HK-2 (cell line): ENCODE data around the gene CASKIN2.

ENCODE experiments used
- DNase-seq: peaks from one replicate; pipeline ENCODE4 v3.0.0-alpha.2; 2018; ENCODE audit not compliant: unreplicated experiment

CASKIN2 gene

DNA sequence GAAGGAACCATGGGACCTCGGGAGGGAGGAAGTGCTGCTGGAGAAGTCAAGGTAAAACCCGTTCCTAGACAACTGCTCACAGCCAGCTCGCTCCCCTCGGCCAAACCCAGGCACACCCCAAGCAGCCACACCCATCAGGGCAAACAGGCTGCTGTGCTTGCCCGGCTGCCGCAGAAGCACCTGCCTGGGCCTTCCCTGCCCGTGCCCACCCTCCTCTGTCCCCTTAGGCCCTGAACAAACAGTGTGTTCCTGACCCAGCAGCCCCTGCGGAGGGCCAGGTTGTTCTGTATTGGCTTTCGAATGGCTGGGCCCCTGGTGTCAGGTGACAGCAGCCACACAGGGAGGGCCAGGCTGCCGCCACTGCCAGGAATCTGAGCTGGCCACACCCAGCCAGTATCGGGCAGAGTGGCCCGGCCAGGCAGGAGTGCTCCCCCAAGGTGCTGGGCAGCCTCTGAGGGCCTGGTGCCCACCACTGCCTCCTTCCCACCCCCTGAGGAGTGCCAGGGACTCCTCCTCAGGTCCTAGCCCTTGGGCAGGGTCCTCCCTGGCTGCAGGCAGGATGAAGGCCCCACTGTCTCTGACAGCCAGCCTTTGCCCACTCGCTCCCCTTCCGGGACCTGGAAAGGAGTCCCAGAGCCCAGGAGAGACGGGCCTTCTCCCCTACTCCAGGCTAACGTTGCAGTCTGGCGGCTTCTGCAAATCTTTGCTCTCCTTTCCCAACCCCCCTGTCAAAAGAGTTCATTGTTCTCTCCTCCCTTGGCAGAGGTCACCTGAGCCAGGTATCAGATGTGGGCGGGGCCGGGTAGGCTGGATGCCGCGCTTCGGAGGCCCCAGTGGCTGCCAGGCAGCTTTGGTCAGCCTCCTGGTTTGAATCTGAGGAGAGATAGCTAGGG, 34.2 kb upstream of the CASKIN2 start:
- DNase-seq, result no peak

DNA sequence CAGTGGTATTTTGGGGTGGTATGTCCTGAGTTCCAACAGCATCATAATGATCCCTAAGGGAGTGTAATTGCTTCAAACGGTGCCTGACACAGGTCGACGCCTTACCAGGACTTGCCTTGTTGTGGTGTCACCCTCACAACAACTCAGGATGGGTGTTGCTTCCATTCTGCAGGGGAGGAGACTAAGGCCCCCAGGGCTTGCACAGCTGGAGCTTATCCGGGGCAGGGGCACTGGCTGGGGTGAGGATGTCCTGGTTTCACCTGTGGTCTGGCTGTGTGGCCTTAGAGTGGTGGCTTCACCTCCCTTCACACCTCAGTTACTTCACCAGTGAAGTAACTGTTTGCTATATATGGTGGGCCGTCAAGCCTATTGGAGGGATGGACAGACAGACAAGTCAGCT, 33.5 kb upstream of the CASKIN2 start:
- DNase-seq, result no peak

DNA sequence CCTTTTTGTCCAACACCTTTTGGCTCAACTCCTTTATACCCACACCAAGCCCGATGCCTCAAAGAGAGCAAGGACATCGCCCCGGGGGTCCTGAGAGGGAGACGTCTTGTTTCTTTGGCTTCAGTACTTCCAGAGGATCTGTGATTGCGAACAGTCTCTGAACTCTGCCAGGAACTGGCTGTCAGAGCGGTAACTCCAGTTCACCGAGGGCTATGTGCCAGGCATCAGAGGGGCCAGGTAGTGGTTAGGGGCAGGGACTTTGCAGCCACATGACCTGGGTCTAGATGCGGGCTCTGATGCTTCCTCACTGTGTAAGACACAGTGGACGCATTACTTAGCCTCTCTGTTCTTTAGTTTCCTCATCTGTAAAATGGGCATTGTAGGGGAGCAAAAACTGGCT, 31.8 kb upstream of the CASKIN2 start:
- no peak for DNase-seq

DNA sequence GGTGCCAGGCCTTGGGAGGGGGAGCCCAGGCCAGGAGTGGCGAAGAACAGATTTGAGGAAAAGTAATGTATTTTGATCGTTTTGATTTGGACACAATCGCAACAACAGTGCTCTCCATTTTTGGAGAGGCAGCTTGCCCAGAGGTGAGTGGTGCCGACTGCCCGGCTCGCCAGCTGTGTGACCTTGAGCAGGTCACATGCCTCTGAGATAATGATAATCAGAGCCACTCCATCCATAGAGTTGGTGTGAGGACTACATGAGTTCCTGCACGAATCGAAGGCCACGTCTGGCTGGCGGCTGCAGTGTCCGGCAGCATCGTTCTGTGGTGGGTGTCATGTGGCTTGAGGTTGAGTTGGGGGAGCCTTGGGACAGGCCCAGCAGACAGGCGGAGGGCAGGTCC, 30.8 kb upstream of the CASKIN2 start:
- no peak for DNase-seq

DNA sequence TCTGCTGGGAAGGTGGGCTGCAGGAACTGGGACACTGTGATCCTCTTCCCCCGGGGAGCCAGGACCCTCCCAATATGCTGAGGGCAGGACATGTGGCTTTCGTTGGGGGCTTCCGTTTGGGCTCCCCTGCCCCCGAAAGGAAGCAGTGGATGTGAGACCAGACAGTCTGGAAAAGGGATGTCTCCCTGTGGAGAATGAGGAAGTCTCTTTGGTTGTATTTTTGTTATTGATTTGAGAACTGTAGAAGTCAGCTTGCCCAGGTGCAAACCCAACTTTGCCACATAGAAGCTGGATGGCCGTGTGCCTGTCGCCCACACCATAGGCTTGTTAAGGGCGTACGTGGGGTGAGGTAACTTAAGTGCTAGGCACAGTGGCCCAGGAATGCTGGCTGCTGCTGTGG, 28.9 kb upstream of the CASKIN2 start:
- no peak for DNase-seq

DNA sequence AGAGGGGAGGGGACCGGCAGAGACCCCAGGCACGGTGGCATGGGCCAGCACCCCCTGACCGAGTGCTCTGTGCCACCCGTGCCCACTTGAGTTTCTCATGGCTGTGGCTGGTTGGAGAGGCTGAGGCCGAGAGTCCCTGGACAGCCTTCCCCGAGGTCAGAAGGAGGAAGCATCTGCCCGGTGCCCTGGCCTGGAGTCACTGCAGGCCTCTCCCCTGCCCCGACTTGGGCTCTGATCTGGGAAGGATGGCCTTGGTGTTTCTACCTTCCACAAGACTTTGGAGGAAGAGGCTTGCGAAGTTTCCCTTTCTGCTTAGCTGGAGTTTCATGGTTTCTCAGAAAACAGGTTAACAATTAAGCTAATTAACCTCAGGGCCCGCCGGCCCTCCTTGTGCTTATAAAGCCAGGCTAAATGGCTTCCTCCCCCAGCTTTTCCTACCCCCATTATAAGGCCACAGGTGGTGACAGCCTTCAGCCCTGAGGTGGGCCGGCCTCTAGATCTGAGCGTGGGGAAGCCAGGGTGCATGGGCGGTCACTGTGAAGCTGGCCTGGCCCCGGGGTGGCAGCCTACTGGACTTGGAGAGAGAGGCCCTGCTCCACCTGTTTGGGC, 27.5 kb upstream of the CASKIN2 start:
- DNase-seq, result no peak

DNA sequence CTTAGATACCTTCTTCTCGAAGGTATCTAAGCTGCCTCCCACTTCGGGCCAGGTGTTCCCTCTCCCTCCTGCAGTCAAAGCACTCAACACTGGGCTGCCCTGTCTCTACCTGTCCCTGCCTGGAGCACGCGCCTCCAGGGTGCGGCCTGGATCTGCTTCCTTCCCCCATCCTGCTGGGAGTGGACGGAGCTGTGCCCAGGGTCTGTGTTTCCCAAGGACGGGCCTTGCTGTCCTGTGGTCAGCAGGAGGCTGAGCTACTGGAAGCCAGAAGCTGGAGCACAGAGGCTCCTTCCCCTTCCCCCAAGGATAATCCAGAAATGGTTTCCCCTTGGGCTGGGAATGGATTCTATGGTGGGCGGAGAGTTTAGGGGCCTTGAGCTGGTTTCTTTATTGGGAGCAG, 26.9 kb upstream of the CASKIN2 start:
- DNase-seq, result no peak

DNA sequence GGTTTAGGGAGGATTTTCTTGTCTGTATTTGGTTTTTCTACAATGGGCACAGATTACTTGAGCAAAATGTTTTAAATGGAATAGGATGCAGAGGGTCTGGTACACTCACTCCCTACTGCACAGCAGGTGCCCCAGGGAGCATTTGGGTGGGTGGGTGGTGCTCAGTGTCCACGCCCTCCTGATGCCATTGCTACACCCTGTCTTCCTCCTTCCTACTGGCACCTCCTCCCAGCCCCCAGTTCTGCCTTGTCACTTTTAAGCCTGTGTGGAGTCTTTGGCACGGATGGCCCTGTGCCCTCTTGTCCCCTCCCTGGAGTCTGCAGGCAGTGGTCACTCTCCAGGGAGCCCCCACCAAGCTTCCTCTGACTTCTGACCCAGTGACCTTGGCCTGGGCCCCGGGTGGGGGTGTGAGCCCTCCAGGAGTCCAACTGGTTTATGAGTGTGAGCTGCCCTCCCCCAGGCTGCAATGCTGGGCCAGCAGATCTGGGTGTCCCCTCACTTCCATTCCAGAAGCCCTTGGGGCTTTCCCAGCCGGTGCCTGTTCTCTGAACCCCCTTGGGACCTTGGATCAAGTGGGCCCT, 25.7 kb upstream of the CASKIN2 start:
- no peak for DNase-seq

DNA sequence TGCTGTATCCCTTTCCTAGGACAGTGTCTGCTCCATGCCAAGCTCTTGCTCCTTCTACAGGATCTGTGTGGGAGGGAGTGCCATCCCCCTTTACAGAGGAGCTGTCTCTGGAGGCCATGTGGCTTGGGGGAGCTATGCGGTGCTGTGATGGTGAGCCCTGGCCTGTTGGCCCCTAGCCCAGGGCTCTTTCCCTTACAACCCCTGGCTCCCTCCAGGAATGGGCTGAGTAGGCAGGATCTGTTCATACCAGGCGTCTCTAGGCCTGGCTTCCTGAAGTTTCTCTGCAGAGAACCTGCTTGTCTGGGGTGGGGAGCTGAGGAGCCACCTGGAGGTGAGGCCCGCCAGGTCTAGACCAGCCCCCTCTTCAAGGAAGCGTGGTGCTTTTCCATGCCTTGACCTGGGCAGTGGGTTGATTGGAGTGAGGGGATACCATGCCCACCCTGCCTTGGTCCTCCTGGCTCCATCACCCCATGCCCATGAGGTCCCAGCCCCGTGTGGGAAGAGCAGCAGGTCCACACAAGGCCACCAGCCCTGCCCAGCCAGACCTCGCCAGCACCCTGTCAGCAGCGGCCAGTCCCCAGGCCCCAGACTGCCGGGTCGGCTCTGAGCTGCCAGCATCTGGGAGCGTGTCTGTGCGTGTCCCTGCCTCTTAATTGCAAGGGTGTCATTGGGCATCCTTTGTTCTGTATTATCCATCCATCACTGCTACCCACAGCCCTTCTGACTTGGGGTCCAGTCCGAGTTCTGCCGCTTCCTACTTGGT, 24.8 kb upstream of the CASKIN2 start:
- no peak for DNase-seq

DNA sequence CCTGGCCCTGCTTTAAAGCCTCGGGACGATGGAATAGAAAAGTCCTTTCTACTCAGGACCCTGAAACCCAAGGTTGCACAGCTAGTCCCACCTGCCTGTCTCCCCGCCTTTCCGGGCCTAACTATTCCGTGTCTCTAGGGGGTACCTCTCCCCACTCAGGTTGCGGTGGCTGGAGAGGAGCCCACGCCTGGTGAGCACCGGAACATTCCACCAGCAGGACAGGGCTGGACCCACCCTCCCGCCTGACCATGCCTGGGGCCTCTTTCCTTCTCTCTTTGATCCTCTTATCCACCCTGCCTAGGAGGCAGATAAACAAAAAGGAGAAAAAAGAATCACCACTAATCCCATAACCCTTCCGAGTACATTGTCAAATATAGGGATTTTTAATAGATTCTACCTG, 21.0 kb upstream of the CASKIN2 start:
- no peak for DNase-seq

DNA sequence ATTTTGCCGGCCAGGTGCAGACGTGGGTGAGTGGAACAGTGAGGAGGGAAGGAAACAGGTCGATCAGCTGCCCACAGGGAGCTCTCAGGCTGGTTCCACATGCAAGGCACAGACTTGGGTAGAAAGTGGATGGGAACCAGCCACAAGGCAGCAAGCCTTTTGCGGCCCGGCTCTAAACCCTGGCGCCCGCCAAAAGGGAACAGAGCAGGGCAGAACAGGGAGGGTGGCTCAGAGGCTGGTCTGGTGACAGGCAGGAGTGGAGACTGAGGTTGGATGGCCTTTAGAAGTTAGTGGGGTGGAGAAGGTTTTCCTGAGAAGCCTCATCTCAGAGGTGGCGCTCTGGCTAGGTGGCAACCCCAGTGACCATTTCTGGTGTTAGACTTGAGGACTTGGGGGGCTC, 20.5 kb upstream of the CASKIN2 start:
- DNase-seq, result no peak

DNA sequence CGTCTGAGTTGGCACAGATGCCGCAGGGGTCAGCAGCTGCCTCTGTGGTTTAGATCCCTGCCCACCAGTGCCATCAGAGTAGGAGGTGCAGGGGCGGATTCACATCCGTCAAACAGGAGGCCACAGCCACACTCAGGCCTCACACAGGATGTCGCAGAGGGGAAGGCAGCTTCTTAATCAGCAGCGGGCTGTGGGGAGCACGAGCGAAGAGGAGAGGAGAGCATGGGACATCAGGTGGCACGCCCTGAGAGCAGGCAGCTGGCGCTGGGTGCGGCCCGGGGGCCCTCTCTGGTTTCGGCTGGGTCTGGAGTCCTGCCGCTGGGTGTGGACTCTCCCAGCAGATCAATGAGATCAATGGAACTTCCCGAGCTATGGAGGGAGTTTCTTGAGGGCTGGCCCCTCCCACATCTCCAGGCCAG, 19.8 kb upstream of the CASKIN2 start:
- no peak for DNase-seq

DNA sequence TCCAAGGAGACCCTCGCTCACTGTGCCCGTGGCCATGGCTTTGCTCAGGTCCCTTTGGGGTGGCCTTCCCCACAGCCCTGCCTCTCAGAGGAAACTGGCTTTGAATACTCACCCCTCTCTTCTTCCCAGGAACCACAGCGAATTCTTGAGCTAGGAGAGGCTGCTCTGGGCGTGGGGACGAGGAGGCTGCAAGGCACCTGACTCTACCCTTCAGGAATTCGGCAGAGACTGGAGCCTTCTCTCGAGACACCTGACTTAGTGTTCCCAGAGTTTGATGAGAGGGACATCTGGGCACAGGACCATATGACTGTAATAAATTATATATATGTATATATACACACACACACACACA, 16.4 kb upstream of the CASKIN2 start:
- DNase-seq, result no peak

DNA sequence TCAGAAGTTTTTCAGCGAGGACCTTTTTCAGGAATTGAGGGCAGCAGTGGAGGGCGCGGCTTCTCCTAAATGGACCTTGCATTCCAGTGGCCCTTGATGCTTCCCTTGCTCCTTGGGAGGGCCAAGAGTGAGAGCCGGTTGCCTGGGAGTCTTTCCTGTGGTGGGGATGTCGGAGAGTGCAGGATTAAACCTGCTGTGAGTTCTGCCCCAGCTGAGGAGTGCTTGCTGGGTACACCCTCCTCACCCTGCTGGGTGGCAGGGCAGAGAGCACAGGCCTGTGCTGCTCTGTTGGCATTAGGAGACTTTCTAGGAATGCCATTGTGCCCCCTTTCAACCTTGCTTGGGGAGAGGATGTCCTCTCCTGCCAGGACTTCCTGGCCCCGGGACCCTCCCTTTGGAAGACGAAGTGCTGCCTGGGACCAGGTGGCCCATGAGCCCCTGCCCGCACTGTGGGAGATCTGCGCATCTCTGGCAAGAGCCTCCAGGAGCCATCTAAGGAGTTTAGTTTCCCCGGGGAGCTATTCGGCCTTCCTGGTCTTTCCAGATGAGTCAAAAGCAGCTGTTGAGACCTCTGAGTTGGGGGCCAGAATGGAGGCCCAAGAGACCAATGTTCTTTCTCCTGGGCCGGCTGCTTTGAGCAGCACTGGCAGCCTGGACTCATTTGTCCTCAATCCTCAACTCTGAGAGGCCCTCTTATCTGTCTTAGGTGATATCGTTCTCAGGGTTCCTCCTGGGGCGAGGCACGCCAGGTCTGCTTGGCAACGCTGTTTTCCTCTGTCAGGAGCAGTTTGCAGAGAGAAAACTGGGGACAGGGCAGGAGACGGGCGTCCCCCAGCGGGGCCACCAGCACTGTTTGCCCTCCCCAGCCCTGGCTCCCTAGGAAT, 15.7 kb upstream of the CASKIN2 start:
- no peak for DNase-seq

DNA sequence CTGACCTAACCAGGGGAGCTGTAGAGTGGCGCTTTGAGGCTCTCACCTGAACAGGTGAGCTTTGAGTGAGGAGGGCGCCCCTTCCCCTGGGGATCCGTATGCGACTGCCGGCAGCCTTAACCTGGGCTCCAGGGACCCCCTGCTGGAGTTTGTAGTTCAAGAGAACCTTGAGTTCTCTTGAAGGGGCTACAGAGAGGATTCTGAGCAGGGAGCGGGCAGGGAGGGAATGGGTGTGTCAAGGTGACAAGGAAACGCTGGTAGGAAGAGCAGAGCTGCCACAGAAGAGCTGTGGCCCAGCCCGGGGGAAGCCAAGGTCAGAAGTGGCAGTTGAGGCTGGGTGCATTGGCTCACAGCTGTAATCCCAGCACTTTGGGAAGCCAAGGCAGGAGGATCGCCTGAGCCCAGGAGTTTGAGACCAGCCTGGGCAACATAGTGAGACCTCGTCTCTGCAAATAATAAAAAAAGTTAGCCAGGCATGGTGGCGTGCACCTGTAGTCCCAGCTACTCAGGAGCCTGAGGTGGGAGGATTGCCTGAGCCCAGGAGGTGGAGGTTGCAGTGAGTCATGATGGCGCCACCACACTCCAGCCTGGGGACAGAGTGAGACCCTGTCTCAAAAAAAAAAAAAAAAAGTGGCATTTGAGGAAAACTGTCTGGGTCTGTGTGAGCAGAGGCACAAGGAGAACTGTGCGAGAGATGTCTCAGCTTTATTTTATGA, 11.4 kb upstream of the CASKIN2 start:
- DNase-seq, result no peak

DNA sequence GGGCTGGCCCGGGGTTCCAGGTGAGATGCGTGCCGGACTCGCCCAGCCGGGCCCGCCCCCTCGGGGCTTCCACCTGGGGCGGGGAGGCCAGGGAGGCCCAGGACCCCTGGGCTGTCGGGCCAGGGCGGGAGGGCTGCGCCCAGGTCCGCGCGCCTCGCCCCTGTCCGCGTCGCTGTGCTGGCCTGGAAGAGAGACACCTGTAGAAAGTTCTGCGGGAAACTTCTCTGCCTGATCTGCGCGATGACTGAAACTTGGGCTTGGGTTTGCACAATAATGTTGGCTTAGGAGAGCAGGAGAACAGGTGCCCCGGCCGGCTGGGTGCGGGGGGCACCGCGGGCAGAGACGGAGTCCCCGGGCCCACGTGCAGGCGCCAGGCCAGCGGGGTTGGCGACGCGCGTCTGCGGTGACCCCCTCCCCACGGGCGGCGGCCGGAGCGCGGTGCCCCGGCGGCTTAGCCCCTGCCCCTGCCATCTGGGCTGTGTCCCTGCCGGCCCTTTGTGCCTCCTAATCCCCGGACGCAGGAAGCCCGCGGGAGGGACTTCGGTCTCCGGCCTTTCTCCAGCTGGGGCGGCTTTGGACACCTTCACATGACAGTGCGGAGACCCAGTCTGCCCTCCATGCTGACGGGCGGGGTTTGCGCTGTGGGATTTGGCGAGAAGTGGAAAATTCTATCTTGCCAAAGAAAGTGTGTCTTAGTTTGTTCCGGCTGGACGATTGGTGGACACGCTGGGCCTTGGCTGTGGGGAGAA, 10.6 kb upstream of the CASKIN2 start:
- no peak for DNase-seq

DNA sequence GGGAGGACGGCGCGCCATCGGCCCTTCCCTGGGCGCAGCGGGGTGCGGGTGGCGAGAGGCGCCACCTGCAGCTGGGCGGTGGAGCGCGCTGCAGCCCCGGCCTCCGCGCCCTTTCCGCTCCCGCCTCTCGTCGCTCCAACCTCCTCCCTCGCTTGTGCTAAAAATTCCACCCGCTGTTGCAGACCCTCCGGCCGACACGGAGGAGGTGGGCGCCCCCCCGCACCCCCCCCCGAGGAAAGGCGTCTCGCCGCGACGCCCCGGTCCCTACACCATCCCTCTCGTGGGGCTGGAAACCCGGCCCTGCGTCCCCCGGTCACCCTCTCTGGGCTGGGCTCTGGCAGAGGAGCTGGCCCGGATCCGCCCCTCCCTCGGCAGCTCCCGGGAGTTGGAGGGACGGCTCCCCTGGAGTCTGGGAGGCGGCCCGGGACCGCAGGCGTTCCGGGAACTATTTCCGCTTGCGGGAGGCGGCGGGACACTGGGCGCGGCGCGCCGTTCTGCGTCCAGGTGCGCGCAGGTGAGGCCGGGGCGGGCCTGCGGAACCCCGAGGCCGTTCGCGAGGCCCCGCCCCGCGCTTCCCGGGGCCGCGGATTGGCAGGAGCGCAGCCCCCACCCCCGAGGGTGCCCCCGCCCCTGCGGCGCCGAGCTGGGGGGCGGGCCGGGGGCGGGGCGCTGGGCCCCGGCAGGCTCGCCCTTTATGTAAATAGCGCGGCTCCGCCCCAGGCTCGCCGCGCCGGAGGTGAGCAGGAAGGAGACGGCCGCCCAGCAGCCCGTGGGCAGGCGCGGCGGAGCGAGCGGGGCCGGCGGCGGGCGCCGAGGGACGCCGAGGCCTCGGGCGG, 9.9 kb upstream of the CASKIN2 start, which contains the start of gene LLGL2:
Gene LLGL2, plus strand, starts transcription at position 728 of the 836 bp plus-strand sequence. CDS start 17,730 bp downstream, outside the sequence.
- no peak for DNase-seq

DNA sequence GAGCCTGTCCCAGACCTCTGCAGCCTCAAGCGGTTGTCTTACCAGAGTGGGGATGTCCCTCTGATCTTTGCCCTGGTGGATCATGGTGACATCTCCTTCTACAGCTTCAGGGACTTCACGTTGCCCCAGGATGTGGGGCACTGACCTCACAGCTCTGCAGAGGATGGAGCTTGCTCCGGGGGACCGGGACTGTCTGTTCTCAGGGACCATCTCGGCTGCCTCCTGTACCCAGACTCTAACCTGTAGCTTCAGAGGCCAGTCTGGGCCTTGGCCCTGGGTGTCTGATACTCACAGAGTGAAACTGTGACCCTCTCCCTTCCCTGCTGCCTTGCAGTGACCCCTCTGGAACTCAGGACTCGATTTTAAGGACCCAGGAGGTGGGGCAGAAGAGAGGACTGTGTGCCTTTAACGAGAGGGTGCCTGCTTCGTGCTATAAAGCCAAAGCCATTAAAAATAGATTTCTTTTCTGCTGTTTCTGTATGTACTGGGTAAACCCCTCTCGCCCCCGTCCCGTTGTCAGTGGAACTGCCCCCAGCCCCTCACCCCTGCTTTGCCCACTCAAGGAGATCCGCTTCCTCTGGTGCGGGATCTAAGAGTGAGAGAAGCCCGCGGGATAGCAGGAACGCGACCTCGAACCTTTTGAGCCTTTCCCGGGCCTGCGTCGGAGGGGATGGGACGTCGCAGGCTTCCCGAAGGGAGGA, 9.1 kb upstream of the CASKIN2 start:
- no peak for DNase-seq
